ENCODE measurements around the gene MXRA7.

MXRA7 gene

GRCh38 chr17:76695059-76695831 is 15.5 kb downstream of the MXRA7 start:
- Histone ChIP-seq H3K36me3 (ENCODE audit: insufficient read depth, low read length) (no peaks in the 10 kb centered on the region), H3K9me3 (ENCODE audit: insufficient read depth, low read length, severe bottlenecking) (no peaks in the 10 kb centered on the region), H3K9ac (ENCODE audit: low read depth, low read length) (no peak overlapping the region), H3K4me1 (ENCODE audit: insufficient read depth, low read length) (no peaks in the 10 kb centered on the region), H3K4me2 (ENCODE audit: insufficient read depth, low read length) (no peak overlapping the region), H2AFZ (ENCODE audit: low read depth, low read length) (no peak overlapping the region), H3K27ac (ENCODE audit: low read length) (no peak overlapping the region), H3K79me2 (ENCODE audit: insufficient read depth, low read length) (no peaks in the 10 kb centered on the region), H4K20me1 (ENCODE audit: insufficient read depth, low read length) (no peaks in the 10 kb centered on the region), H3K4me3 (ENCODE audit: low read depth in 1 of 2, low read length in 2 of 2) (no peak overlapping the region), H3K27me3 (ENCODE audit: insufficient read depth, low read length, poor library complexity) (no peaks in the 10 kb centered on the region)
- TF ChIP-seq EZH2 (IDR thresholded peaks at IDR 0.05; ENCODE audit: borderline replicate concordance, low read depth, low read length, severe bottlenecking) (no peak), CTCF (IDR thresholded peaks at IDR 0.05; ENCODE audit: borderline replicate concordance, extremely low read depth, low read length, poor library complexity, severe bottlenecking) (no peak)
- DNase-seq (no peak), ATAC-seq (ENCODE audit: insufficient read depth, low read depth) (no peak)

- no peak overlapping the region for H2AFZ ChIP-seq (ENCODE audit: low read depth, low read length)
- no peak for ATAC-seq (ENCODE audit: insufficient read depth, low read depth)
- no peaks in the 10 kb centered on the region for H4K20me1 ChIP-seq (ENCODE audit: insufficient read depth, low read length)
- no peak overlapping the region for H3K4me3 ChIP-seq (ENCODE audit: low read depth in 1 of 2, low read length in 2 of 2)
- H3K36me3 ChIP-seq (ENCODE audit: insufficient read depth, low read length) = no peaks in the 10 kb centered on the region
- no peak overlapping the region for H3K9ac ChIP-seq (ENCODE audit: low read depth, low read length)
- H3K27me3 ChIP-seq (ENCODE audit: insufficient read depth, low read length, poor library complexity) = no peaks in the 10 kb centered on the region
- H3K4me2 ChIP-seq (ENCODE audit: insufficient read depth, low read length) = no peak overlapping the region
- DNase-seq = no peak
- H3K79me2 ChIP-seq (ENCODE audit: insufficient read depth, low read length) = no peaks in the 10 kb centered on the region
- H3K9me3 ChIP-seq (ENCODE audit: insufficient read depth, low read length, severe bottlenecking) = no peaks in the 10 kb centered on the region
- H3K27ac ChIP-seq (ENCODE audit: low read length) = no peak overlapping the region
- no peaks in the 10 kb centered on the region for H3K4me1 ChIP-seq (ENCODE audit: insufficient read depth, low read length)
- TF ChIP-seq CTCF (IDR thresholded peaks at IDR 0.05; ENCODE audit: borderline replicate concordance, extremely low read depth, low read length, poor library complexity, severe bottlenecking) (no peak), EZH2 (IDR thresholded peaks at IDR 0.05; ENCODE audit: borderline replicate concordance, low read depth, low read length, severe bottlenecking) (no peak)
Measured at GRCh38 chr17:76691379-76692191, 19.2 kb downstream of the MXRA7 start.

GRCh38 chr17:76690596-76691280 is 20.0 kb downstream of the MXRA7 start:
- ATAC-seq (ENCODE audit: insufficient read depth, low read depth) = no peak
- no peaks in the 10 kb centered on the region for H3K79me2 ChIP-seq (ENCODE audit: insufficient read depth, low read length)
- no peak for TF ChIP-seq CTCF (IDR thresholded peaks at IDR 0.05; ENCODE audit: borderline replicate concordance, extremely low read depth, low read length, poor library complexity, severe bottlenecking)
- no peak for TF ChIP-seq EZH2 (IDR thresholded peaks at IDR 0.05; ENCODE audit: borderline replicate concordance, low read depth, low read length, severe bottlenecking)
- H3K4me3 ChIP-seq (ENCODE audit: low read depth in 1 of 2, low read length in 2 of 2) = no peak overlapping the region
- no peak overlapping the region for H3K4me2 ChIP-seq (ENCODE audit: insufficient read depth, low read length)
- H3K27ac ChIP-seq (ENCODE audit: low read length) = no peak overlapping the region
- H2AFZ ChIP-seq (ENCODE audit: low read depth, low read length) = no peak overlapping the region
- no peak for DNase-seq
- no peaks in the 10 kb centered on the region for H4K20me1 ChIP-seq (ENCODE audit: insufficient read depth, low read length)
- no peak overlapping the region for H3K9ac ChIP-seq (ENCODE audit: low read depth, low read length)
- no peaks in the 10 kb centered on the region for H3K9me3 ChIP-seq (ENCODE audit: insufficient read depth, low read length, severe bottlenecking)
- H3K36me3 ChIP-seq (ENCODE audit: insufficient read depth, low read length) = no peaks in the 10 kb centered on the region
- no peaks in the 10 kb centered on the region for H3K4me1 ChIP-seq (ENCODE audit: insufficient read depth, low read length)
- no peaks in the 10 kb centered on the region for H3K27me3 ChIP-seq (ENCODE audit: insufficient read depth, low read length, poor library complexity)
